ENCODE measurements around the gene SYNGR3. TPM values are rescaled to one million over a fixed set of nuclear protein-coding genes. Genes with fewer than 3 reads are reported as not detected.

Gene SYNGR3
- total and polyA plus RNA-seq, 2 of the 13 experiments (the other 11 are each of a cell fraction or from before 2014, with no cell fraction given): 0.97 to 5.7 TPM

- TF ChIP-seq ZNF367 (CRISPR knock-in tag; IDR thresholded peaks at IDR 0.05; ENCODE audit: borderline replicate concordance) (no peak), ZNF430 (CRISPR knock-in tag; IDR thresholded peaks at IDR 0.05) (peak; percentile 59; the same call in 1 of the 2 replicates), ZC3H13 (CRISPR knock-in tag; IDR thresholded peaks at IDR 0.05) (0 out of 2 replicates have a peak, but pooled peaks have one; percentile 44), ZNF557 (CRISPR knock-in tag; IDR thresholded peaks at IDR 0.05) (no peak; the same call in 1 of the 2 replicates), ZNF230 (CRISPR knock-in tag; IDR thresholded peaks at IDR 0.05) (no peak; the same call in 1 of the 2 replicates), NR2F6 (IDR thresholded peaks at IDR 0.05) (no peak; the same call in 1 of the 2 replicates), NR2F6 (CRISPR knock-in tag; IDR thresholded peaks at IDR 0.05) (peak; percentile 30; the same call in 1 of the 2 replicates), ZSCAN30 (CRISPR knock-in tag; IDR thresholded peaks at IDR 0.05) (no peak), HDAC1 (CRISPR knock-in tag; IDR thresholded peaks at IDR 0.05) (peak; percentile 11; the same call in 1 of the 2 replicates), SNAPC4 (CRISPR knock-in tag; IDR thresholded peaks at IDR 0.05) (peak; percentile 13; the same call in 1 of the 2 replicates), BHLHE40 (IDR thresholded peaks at IDR 0.05; ENCODE audit: low read length) (peak; percentile 88), KLF6 (CRISPR knock-in tag; IDR thresholded peaks at IDR 0.05) (peak; percentile 23; the same call in 1 of the 2 replicates), GABPB1 (CRISPR knock-in tag; IDR thresholded peaks at IDR 0.05) (0 out of 2 replicates have a peak, but pooled peaks have one; percentile 7), KMT2B (CRISPR knock-in tag; IDR thresholded peaks at IDR 0.05) (no peak), SALL2 (CRISPR knock-in tag; IDR thresholded peaks at IDR 0.05) (peak; percentile 26; the same call in 1 of the 2 replicates), THAP11 (CRISPR knock-in tag; IDR thresholded peaks at IDR 0.05) (peak; percentile 22; the same call in 1 of the 2 replicates), TBX2 (CRISPR knock-in tag; IDR thresholded peaks at IDR 0.05; ENCODE audit: borderline replicate concordance) (peak; percentile 55), PRPF4 (IDR thresholded peaks at IDR 0.05; ENCODE audit: low read depth, low read length, poor library complexity, severe bottlenecking) (no peak), TAF1 (CRISPR knock-in tag; IDR thresholded peaks at IDR 0.05) (0 out of 2 replicates have a peak, but pooled peaks have one; percentile 40), NFYB (CRISPR knock-in tag; IDR thresholded peaks at IDR 0.05) (peak; percentile 51), LBX2 (CRISPR knock-in tag; IDR thresholded peaks at IDR 0.05; ENCODE audit: borderline replicate concordance) (no peak), HOXA3 (CRISPR knock-in tag; IDR thresholded peaks at IDR 0.05) (peak; percentile 36; the same call in 1 of the 2 replicates), DR1 (CRISPR knock-in tag; IDR thresholded peaks at IDR 0.05) (no peak), SAP130 (CRISPR knock-in tag; IDR thresholded peaks at IDR 0.05; ENCODE audit: low read depth) (peak; percentile 55), NR2C2 (CRISPR knock-in tag; IDR thresholded peaks at IDR 0.05; ENCODE audit: borderline replicate concordance) (peak; percentile 55; the same call in 1 of the 2 replicates), ZNF607 (CRISPR knock-in tag; IDR thresholded peaks at IDR 0.05; ENCODE audit: borderline replicate concordance) (0 out of 2 replicates have a peak, but pooled peaks have one; percentile 31)
These were observed 48.4 kb upstream of the SYNGR3 start (continued) for GRCh38 chr16:1941162-1942046.

Measured in HepG2 (cell line).